HCT116 (cell line): ENCODE data around the gene IGSF21. TPM values are rescaled to one million over a fixed set of nuclear protein-coding genes. Genes with fewer than 3 reads are reported as not detected.

Experiments used
- ATAC-seq: fragments of 200-7000 bp; cut with Tn5 transposase; 2 replicates; pipeline ENCODE4 v1.9.1; 2020; ENCODE audit warnings: mild to moderate bottlenecking, moderate library complexity
- BruUV-seq: library from RNA; stranded (reverse); fragments of 400-500 nt; replicated peaks from 2 replicates; lab custom pipeline; 2021; lab: Mats Ljungman, UMichigan
- CTCF ChIA-PET: fragments of 300-600 bp; sonication (Branson Sonifier 250); formaldehyde crosslinking; loops from one replicate; lab custom pipeline; 2021; ENCODE audit warnings: antibody characterized with exemption; lab: Charles Lee
- POLR2A ChIA-PET: fragments of 300-600, 350-600 bp; sonication (Branson Sonifier 250); formaldehyde crosslinking; loops from one replicate; lab custom pipeline; 2021; ENCODE audit warnings: antibody characterized with exemption; lab: Charles Lee
- RAD21 ChIA-PET, 2 experiments: fragments of 300-600 bp; sonication (Branson Sonifier 250); formaldehyde crosslinking; loops; one replicate each; lab custom pipeline; 2023; ENCODE audit warnings: low total read pairs in 2 of 2; ENCODE audit not compliant: uncharacterized antibody in 2 of 2, unreplicated experiment in 2 of 2, low non-redundant PET in 1 of 2; lab: Charles Lee
- DNase-seq: peaks from one replicate; pipeline ENCODE4 v3.0.0-alpha.2; 2010; ENCODE audit warnings: low read depth, low spot score
- H2AFZ ChIP-seq: fragments of 200-600 bp; shearing (Covaris generic), sonication (generic); 2 replicates; pipeline ENCODE4 v1.6.1; 2017; ENCODE audit warnings: low read depth, mixed run types, mixed read lengths, antibody characterized with exemption, low read length; ENCODE audit not compliant: poor library complexity, severe bottlenecking
- H3K27ac ChIP-seq: 2 replicates; pipeline ENCODE4 v1.5.1; 2012; ENCODE audit warnings: low read depth, low read length
- H3K27me3 ChIP-seq: fragments of 200-600 bp; sonication (generic); 2 replicates; pipeline ENCODE4 v1.6.1; 2016; ENCODE audit warnings: mixed run types, low read length, mixed read lengths; ENCODE audit not compliant: insufficient read depth
- H3K36me3 ChIP-seq, 2 experiments: fragments of 200-500 bp in 1 of 2; fragments of 200-600 bp in 1 of 2; sonication (Bioruptor generic) in 1 of 2; sonication (generic) in 1 of 2; 2 replicates each; pipeline versions ENCODE4 v1.5.1 to v1.6.1; 2014 to 2016; ENCODE audit warnings: low read length in 2 of 2, inconsistent platforms in 1 of 2, mixed read lengths in 1 of 2, mixed run types in 1 of 2; ENCODE audit not compliant: insufficient read depth in 2 of 2, control insufficient read depth in 1 of 2
- H3K4me1 ChIP-seq, 2 experiments: fragments of 200-600 bp in 1 of 2; sonication (generic) in 1 of 2; 2 replicates each; pipeline versions ENCODE4 v1.5.1 to v1.6.1; 2012 to 2017; ENCODE audit warnings: low read length in 2 of 2, inconsistent platforms in 1 of 2, mild to moderate bottlenecking in 1 of 2, mixed read lengths in 1 of 2, mixed run types in 1 of 2, moderate library complexity in 1 of 2; ENCODE audit not compliant: insufficient read depth in 2 of 2, control insufficient read depth in 1 of 2
- H3K4me2 ChIP-seq: fragments of 200-600 bp; sonication (generic); 2 replicates; pipeline ENCODE4 v1.6.1; 2017; ENCODE audit warnings: mixed run types, low read length, mixed read lengths
- H3K4me3 ChIP-seq, 2 experiments: fragments of 200-600 bp in 1 of 2; sonication (generic) in 1 of 2; replicated peaks in 1 of 2; 2 replicates each; pipeline ENCODE4 v1.5.1; 2011 to 2016; ENCODE audit warnings: low read length in 2 of 2, control low read depth in 1 of 2, low read depth in 1 of 2, mild to moderate bottlenecking in 1 of 2, mixed read lengths in 1 of 2, mixed run types in 1 of 2
- H3K79me2 ChIP-seq: fragments of 200-600 bp; sonication (generic); 2 replicates; pipeline ENCODE4 v1.6.1; 2017; ENCODE audit warnings: mild to moderate bottlenecking, mixed run types, low read length, moderate library complexity, mixed read lengths; ENCODE audit not compliant: insufficient read depth
- H3K9ac ChIP-seq: fragments of 200-600 bp; sonication (generic); 2 replicates; pipeline ENCODE4 v1.6.1; 2016; ENCODE audit warnings: low read length, mixed read lengths
- H3K9me2 ChIP-seq: fragments of 200-600 bp; sonication (generic), shearing (Covaris generic); 2 replicates; pipeline ENCODE4 v1.6.1; 2017; ENCODE audit warnings: mixed run types, mild to moderate bottlenecking, moderate library complexity; ENCODE audit not compliant: insufficient read depth
- H3K9me3 ChIP-seq, 2 experiments: fragments of 200-500 bp in 1 of 2; fragments of 200-600 bp in 1 of 2; sonication (Bioruptor generic) in 1 of 2; sonication (generic) in 1 of 2; 2 replicates each; pipeline ENCODE4 v1.6.1; 2014 to 2017; ENCODE audit warnings: low read length in 2 of 2, mixed read lengths in 2 of 2, inconsistent platforms in 1 of 2, low read depth in 1 of 2, mild to moderate bottlenecking in 1 of 2, mixed run types in 1 of 2, moderate library complexity in 1 of 2; ENCODE audit not compliant: control insufficient read depth in 1 of 2, insufficient read depth in 1 of 2
- H4K20me1 ChIP-seq: fragments of 200-600 bp; sonication (generic), shearing (Covaris generic); 2 replicates; pipeline ENCODE4 v1.6.1; 2017; ENCODE audit warnings: mixed run types, mild to moderate bottlenecking, moderate library complexity; ENCODE audit not compliant: insufficient read depth
- CBX3 ChIP-seq: IDR thresholded peaks from 2 replicates; pipeline ENCODE4 v1.6.1; 2012; ENCODE audit warnings: low read depth
- ELF1 ChIP-seq: IDR thresholded peaks from 2 replicates; pipeline ENCODE4 v1.6.1; 2012; ENCODE audit warnings: low read depth, borderline replicate concordance
- FOSL1 ChIP-seq: IDR thresholded peaks from 2 replicates; pipeline ENCODE4 v1.6.1; 2012; ENCODE audit warnings: low read depth
- ZFX ChIP-seq: fragments of 450-650 bp; IDR thresholded peaks from 2 replicates; pipeline ENCODE4 v1.6.1; 2017
- intact Hi-C: fragments of 100-400 bp; cut with micrococcal nuclease; formaldehyde crosslinking; loops from 2 replicates; pipeline ENCODE4 v1.10.0; 2022
- total RNA-seq: library from RNA; stranded (reverse); gene quantifications from one replicate; pipeline ENCODE4 v1.2.1, GENCODE V29; 2021; ENCODE audit not compliant: unreplicated experiment
- TF ChIP-seq, protein P1 (sequence below): IDR thresholded peaks from 2 replicates; pipeline ENCODE4 v1.6.1; 2012; ENCODE audit warnings: low read depth

The IGSF21 gene
- total RNA-seq, 1 experiment from 2014 or later: not detected

DNA sequence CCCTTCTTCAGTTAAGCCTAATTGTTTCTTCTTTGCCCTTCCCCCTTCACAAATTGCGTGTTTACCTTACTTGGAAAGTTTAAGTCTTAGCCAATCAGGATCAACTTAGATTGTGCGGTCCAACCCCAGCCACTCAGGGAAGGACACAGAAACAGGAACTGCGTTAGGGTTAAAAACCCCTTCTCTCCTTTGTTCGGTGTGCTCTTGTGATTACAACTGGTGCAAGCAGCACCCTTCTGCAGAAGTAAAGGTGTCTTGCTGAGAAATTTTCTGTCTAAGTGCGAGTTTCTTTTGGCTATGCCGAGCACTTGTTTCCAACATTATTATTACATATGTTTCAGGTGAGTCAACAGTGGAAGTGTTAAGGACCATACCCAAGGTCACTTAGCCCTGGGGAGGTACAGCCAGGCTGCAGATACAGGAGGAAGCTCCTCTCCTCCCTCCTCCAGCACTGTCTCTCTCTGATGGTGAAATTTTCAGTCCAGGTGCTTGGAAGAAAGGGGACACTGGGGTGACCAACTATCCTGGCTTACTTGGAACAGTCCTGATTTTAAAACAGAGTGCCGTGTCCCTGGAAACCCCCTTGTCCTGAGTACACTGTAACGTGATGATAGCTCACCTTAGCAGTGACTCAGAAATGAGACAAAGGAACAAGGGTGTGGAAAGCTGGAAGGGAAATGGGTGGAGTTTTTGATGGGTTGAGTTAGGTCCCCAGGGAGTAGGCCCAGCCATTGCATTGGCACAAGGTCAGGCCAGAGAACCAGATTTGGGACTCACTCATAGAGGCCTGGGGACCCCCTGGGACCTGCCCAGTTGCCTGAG lies 304.4 kb downstream of the IGSF21 start:
- intact Hi-C loops: no loop called here
- no peak overlapping the region for H3K4me2 ChIP-seq
- H3K79me2 ChIP-seq: no peaks in the 10 kb centered on the region
- ChIA-PET RAD21 (no interaction called here), POLR2A (no interaction called here), CTCF (no interaction called here)
- peaks cover 5% of the 10 kb centered on the region in 2 experiments; a peak in 2 of 4 replicates for H3K9me3 ChIP-seq
- no peak for ATAC-seq
- TF ChIP-seq ZFX: no peak
- TF ChIP-seq, protein P1, sequence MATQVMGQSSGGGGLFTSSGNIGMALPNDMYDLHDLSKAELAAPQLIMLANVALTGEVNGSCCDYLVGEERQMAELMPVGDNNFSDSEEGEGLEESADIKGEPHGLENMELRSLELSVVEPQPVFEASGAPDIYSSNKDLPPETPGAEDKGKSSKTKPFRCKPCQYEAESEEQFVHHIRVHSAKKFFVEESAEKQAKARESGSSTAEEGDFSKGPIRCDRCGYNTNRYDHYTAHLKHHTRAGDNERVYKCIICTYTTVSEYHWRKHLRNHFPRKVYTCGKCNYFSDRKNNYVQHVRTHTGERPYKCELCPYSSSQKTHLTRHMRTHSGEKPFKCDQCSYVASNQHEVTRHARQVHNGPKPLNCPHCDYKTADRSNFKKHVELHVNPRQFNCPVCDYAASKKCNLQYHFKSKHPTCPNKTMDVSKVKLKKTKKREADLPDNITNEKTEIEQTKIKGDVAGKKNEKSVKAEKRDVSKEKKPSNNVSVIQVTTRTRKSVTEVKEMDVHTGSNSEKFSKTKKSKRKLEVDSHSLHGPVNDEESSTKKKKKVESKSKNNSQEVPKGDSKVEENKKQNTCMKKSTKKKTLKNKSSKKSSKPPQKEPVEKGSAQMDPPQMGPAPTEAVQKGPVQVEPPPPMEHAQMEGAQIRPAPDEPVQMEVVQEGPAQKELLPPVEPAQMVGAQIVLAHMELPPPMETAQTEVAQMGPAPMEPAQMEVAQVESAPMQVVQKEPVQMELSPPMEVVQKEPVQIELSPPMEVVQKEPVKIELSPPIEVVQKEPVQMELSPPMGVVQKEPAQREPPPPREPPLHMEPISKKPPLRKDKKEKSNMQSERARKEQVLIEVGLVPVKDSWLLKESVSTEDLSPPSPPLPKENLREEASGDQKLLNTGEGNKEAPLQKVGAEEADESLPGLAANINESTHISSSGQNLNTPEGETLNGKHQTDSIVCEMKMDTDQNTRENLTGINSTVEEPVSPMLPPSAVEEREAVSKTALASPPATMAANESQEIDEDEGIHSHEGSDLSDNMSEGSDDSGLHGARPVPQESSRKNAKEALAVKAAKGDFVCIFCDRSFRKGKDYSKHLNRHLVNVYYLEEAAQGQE: no peak
- TF ChIP-seq ELF1: no peak
- no peak for TF ChIP-seq CBX3
- no peak for TF ChIP-seq FOSL1
- no peak overlapping the region for H3K4me3 ChIP-seq
- H3K9ac ChIP-seq: no peak overlapping the region
- H3K36me3 ChIP-seq: no peaks in the 10 kb centered on the region
- no peaks in the 10 kb centered on the region for H4K20me1 ChIP-seq
- H3K4me1 ChIP-seq: peaks cover 7 to 19% of the 10 kb centered on the region in 2 experiments
- DNase-seq: no peak
- H3K27ac ChIP-seq: no peak overlapping the region
- no peaks in the 10 kb centered on the region for H3K9me2 ChIP-seq
- no peak overlapping the region for H2AFZ ChIP-seq
- H3K27me3 ChIP-seq: no peaks in the 10 kb centered on the region
- no TSS peak for BruUV-seq
